Pericardium fibroblast (primary cell): ENCODE results near the gene SHOC2. TPM values are rescaled to one million over a fixed set of nuclear protein-coding genes. Genes with fewer than 3 reads are reported as not detected.

ENCODE experiments used
- total RNA-seq: library from RNA; depleted of rRNA; stranded (reverse); fragments of >200 nt; gene quantifications from 2 replicates; pipeline ENCODE4 v1.2.3, GENCODE V29; 2015

Gene SHOC2
- total RNA-seq, result 21.8 and 26.0 TPM in 2 replicates

DNA sequence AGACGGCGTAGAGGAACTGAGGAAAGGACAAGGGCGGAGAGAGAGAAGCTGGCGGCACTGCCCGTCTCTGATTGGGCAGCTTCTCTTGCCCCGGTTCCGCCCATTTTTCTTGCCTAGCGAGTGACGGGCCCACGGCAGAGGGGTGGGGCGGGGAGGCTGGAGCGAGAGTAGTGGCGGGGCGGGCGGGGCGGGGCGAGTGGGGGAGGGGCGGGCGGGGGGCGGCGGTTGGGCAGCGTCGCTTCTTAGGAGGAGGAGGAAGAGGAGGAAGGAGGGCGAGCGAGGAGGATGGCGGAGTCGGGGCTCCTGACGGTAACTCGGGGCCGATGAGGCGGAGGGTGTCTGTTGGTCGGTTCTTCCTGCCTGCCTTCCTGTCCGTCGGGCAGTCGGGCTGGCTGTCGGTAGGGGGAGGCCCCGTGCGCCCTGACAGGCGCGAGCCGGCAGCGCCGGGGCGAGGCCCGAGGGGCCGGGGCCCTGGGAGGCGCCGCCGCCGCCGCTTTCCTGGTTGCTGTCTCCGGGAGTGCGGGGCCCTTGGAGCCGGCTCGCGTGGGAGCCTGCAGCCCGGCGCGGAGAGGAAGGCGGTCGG, at the start of gene SHOC2:
Gene SHOC2 (plus strand): TSS at position 256 of the 583 bp plus-strand sequence. CDS start 44,755 bp downstream, outside the sequence.

DNA sequence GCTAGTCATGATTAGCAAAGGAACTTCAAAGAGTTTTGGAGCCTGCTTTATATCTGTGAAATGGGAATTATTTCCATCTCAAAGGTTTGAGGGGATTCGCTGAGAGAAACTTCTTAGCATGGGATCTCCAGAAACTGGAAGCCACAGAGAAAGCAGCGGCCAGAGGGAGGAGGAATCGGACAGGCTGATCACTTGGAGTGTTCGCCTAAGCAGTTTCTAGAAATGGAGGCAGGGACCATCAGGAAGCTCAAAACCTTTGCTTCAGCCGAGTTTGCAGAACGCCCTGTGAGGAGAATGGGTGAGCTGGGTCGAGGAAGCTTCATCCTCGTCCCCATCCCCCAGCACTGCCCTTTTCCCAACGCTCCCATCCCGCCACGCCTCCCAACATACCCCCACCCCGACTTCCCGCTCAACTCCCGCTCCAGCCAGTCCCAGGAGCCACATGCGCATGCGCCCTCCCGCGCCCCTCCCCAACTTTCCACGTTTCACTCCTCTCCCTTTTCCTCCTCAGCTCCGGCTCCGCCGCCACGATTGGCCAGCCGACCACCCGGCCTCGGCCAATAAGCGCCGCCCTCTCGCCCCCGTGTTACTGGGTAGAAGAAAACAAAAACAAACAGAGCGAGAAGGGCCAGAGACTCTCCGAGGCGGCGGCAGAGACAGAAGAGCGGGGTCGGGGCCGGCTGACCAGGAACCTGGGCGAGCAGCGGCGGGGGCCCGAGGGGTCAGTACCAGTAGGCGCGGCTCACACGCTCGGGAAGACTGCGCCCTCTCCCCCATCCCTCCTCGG, 47.9 kb upstream of the SHOC2 start, which contains the start of gene PDCD4:
Gene PDCD4 (plus strand): TSS at position 631 of the 787 bp plus-strand sequence. CDS start 4,100 bp downstream, outside the sequence.

DNA sequence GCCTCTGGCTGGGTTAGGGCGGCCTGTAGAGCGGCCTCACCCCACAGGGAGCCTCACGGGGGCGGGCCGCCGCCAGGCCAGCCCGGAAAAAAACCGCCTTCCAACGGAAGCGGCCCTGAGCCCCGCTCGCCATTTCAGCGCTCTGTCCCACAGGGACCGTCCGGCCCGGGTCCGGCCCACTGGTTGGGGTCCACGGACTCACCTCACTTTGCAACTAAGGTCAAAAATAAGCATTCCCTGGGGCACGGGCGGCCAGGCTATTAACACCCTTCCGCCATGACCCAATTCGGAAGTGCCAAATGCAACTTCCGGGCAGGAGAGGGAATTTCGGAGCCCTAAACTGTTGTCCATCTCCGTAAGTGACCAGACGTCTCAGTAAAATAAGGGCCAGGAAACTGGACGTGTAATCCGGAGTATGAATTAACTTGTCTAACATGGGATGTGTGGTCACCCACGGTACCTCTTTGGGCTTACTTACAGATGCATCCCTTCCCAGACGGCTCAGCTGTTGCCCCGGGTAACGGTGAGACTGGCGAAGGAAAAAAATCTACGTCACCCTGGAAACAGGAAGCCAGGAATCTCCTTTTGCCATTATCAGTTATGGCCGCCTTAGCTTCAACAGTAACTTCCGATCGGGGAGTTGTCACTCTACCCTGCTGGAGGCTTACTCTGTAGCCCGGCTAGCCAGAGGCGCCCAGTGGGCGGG, 608 bp upstream of the SHOC2 start, which contains the start of gene BBIP1:
Gene BBIP1 (minus strand): TSS at position 538 of the 706 bp plus-strand sequence. CDS start 1,023 bp downstream, outside the sequence.

Other genes starting within 250 kb of the SHOC2 start
- 19.6 and 85.8 TPM in 2 replicates for gene PDCD4, start 47.7 kb upstream of the SHOC2 start, total RNA-seq
- gene BBIP1, start 424 bp upstream of the SHOC2 start, total RNA-seq, result 16.6 and 21.9 TPM in 2 replicates
- under 0.01 and 3.7 TPM in 2 replicates for gene ADRA2A, start 157.4 kb downstream of the SHOC2 start, total RNA-seq